HG03442 (cell line): ENCODE measurements around the gene NEK7.
"Not testable (repeated sequence)": the region's sequence is repeated elsewhere in the genome, so short reads cannot be mapped to it uniquely, and the experiment has no call there.

Experiments
- ATAC-seq: cut with Tn5 transposase; IDR thresholded peaks from one replicate; pipeline ENCODE4 v1.9.1; 2021; ENCODE audit warnings: mild to moderate bottlenecking, moderate library complexity; ENCODE audit not compliant: unreplicated experiment

Gene NEK7

DNA sequence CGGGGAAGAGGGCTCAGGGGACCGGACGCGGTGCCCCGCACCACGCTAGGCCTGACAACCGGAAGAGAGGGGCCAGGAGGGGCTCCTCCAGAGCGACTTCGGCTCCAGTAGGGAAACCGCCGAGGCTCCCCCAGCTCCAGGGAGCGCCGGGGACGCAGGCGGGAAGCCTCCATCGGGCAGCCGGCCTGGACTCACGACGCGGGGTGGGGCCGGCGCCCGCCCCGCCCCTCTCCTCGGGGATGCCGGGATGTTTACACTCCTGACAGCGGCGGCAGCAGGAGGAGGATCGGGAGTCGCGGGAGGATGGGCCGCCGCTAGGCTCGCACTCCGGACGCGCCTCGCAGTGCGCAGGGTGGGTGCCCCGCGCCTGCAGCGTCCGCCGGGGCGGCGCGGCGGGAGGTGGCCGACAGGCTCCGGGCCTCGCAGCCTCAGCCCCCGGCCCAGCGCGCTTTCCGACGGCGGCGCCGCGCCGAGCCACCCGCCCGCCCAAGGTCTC, at the start of gene NEK7:
NEK7 (plus strand) TSS at position 254 of the 496 bp plus-strand sequence. CDS start 75,583 bp downstream, outside the sequence.
- ATAC-seq, result peak; percentile 43

DNA sequence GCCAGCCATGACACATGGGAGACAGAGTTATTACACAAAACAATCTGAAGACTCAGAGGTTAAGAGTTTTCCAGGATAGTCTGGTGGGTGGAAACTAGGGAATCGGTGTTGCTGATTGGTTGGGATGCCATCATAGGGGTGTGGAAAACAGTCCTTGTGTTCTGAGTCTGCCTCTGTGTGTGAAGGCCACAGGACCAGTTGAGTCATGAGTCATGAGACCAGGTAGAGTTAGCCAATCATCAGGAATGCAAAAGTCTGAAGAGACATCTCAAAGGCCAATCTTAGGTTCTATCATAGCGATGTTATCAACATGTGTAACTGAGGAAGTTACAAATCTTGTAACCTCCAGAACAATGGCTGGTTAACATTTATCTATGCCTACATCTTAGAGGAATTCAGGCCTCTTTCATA, 49.7 kb upstream of the NEK7 start:
- no peak for ATAC-seq

DNA sequence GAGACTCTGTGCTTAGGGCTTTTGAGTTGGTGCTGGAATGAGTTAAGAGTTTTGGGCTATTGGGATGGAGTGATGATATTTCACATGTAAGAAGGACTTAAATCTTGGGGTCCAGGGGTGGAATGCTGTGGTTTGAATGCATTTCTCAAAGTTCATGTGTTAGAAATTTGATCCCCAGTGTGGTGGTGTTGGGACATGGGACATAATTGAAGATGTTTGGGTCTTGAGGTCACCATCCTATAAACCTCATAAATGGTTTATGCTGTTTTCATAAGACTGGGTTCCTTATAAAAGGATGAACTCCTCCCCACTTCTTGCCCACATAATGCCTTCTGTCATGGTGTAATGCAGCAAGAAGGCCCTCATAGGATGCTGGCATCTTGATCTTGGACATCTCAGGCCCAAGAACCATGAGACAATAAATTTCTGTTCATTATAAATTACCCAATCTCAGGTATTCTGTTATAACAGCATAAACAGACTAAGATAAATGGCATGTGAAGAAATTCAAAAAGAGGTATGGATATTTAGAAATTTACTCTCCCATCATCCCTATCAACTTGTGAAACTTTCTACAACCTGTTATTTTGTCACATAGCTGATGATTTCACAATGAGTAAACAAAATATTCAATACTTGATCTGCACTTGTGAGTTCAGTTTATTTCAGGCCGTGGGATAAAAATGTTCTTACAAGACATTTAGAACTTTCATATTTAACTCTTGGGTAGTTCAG, 48.0 kb upstream of the NEK7 start:
- no peak for ATAC-seq

DNA sequence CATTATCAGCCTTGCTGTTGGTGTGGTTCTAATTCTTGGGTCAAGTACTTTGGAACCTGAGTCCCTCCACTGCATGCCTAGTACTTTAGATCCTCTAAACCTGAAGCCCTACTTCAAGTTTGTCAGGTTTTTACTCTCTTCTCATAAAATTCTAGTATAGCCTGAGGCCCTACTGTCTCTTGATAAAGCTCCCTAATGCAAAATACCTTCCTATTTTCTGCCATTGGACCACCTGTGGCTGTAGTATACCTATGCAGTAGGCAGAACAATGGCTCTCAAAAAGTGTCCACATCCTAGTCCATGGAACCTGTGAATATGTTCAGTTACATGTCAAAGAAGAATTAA, 47.5 kb upstream of the NEK7 start:
- ATAC-seq, result no peak

DNA sequence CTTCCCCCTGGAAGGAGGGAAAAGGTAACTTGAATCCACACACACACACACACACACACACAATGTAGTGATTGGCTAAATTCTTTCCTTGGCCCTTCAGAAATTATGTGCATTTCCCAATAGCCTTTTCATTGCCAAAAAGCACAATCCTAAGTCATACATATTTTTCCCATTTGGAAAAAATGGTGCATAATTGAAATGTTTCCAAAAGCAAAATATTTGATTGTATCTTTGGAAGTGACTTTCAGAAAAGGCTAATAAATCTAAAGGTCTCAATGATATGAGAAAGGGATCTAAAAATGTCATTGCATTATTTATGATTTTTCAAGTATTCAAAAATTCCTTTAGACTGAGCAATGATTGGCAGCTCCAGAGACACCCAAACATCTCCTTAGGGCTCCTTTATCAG, 43.5 kb upstream of the NEK7 start:
- ATAC-seq, result no peak

DNA sequence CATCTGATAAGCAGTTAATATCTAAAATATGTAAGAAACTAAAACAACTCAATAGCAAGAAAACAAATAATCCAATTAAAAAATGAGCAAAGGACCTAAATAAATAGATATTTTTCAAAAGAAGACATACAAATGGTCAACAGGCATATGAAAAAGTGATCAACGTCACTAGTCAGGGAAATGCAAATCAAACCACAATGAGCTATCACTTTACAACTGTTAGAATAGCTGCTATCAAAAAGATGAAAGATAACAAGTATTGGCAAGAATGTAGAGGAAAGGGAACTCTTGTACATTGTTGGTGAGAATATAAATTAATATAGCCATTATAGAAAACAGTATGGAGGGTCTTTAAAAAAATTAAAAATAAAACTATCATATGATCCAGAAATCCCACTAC, 40.7 kb upstream of the NEK7 start:
- no peak for ATAC-seq

DNA sequence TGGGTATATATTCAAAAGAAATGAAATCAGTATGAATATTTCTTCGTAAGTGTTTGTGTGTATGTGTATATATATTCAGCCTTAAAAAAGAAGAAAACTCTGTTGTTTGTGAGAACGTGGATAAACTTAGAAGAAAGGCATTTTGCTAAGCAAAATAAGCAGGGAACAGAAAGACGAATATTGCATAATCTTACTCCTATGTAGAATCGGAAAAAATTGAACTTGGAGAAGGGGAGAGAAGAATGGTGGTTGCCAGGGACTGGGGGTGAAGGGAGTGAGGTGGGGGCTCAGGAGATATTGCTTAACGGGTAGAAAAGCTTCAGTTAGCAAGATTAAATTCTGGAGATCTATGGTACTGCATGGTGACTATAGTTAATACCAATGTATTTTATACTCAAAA, 40.3 kb upstream of the NEK7 start:
- no peak for ATAC-seq

DNA sequence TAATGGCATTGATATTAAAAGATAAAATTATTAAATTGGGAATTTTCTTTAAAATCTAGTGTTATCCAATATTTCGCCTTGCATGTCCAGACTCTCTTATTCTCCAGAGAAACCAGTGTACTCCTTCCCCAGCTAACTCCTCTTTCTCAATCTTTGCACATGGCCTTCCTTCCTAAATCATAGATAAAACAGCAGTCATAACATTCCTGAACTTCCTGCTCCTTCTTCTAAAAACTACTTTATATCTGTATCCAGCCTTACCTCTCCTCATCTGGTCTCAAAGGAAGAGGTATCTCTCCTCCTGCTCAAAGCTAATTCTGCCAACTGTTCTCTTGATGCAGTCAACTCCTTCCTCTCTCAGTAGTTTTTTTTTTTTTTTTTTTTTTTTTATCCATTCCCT, 39.5 kb upstream of the NEK7 start:
- ATAC-seq, result no peak

DNA sequence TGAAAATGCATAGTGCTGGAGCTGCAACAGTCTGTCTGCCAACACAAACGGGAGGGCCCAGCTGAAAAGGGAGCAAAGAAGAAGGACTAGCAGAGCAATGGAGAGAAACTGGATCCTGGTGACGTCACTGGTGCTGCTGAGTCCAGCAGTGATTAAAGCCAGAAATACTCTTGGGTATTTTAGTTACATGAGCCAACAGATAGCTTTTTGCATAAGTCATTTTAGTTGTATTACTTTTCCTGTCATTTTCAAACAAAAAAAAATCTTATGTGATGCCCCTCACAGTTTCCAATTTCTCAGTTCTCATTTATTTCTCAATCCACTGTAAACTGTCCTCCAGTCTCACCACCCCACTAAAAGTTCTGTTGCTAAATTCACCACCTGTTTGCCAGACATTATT, 38.7 kb upstream of the NEK7 start:
- ATAC-seq, result no peak

DNA sequence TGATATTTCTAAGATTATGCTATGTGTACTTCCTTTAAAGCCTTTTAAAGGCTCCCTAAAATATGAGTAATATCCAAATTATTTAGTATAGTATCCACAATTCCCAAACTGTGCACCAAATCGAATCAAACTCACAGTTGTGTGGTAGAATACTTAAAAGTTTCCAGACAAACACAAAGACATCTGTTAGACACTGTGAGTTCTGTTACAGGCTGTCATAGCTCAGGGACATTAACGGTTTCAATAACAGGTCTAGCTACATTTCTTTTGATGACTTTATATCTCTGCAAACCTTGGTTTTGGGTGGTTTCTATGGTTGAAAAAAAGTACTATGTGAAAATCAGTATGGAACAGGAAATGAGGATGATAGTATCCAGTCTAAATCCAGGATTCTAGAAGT, 36.9 kb upstream of the NEK7 start:
- ATAC-seq, result no peak

DNA sequence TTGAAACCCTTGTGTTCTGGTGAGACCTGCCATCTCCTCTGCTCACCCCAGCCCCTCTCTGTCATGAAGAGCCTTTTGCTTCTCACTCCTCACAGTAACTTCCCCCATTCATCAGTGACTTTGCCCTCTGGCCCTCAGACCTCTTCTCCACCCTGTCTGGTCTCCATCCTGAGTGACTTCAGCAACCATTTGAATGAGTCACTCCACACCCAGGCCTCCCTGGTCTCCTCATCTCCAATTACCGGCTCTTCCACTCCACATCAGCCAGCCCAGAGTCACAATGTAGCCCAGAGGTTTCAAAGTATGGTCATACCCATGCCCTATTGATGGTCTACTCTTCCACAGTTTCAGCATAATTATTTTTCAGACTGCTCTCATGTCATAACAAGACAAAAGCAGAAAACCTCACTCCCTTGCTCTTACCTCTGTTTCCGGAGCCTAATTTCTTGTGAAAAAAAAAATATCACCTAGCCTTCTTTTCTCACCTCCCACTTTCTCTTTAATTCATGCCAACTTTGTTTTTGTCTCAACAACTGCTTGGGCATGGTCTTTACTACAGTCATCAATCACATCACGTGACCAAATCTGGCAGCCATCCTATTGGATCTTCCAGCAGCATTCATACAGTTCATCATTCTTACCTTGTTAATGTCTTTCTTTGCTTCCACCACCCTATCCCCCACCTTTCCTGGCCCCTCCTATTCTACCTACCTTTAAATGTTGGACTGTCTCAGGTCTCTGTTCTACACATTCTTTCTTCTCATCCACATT, 35.6 kb upstream of the NEK7 start:
- ATAC-seq, result no peak

DNA sequence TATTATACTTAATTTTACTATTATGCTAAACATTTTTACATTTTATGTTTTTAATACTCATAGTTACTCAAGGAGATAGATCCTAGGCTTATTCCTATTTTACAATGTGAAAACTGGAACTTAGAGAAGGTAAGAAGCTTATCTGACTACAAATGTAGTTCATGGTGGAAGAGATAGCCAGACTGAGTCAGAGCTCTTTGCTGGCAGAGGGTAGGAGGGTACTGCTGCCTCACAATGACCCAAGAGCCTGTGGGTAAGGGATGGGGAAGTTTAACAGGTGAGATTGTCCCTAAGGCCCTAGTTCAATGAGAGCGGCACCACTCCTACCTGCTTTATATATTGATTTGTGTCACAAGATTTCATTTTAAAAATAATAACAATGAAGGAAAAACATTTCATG, 34.1 kb upstream of the NEK7 start:
- ATAC-seq, result no peak

DNA sequence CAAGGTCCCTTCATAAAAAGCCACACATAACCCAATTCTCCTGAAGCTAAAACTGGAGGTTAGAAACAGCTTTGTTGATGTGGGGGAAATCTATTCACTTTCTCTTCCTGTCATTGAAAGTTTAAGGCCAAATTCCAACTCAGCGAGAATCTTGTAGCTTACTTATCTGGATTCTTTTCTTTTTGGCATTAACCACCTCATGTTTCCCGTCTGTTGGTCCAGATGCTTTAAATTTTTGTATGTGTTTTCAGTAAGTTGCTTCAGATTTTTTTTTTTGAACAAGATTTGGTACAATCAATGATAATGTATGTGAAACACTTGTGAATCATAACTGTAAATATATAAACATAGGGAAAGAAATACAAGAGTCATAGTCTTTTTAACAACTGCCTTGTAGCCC, 33.7 kb upstream of the NEK7 start:
- ATAC-seq, result no peak

DNA sequence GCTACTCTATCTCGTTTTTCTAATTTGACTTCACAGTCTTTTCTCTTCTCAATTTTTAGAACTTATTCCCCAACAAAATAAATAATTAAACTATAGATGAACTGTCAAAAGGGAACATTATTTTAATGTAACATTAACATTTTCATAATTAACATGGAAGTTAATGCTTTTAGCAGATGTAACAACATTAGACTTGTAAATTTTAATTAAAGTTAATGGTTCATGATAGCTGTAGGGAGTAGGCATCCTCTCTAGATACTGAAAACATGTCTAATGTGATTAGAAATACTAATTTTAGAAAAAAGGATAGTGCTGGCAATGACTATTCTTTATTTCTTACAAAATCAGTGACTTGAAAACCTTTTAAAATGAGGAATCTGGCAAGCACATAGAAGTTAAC, 32.1 kb upstream of the NEK7 start:
- ATAC-seq, result no peak

DNA sequence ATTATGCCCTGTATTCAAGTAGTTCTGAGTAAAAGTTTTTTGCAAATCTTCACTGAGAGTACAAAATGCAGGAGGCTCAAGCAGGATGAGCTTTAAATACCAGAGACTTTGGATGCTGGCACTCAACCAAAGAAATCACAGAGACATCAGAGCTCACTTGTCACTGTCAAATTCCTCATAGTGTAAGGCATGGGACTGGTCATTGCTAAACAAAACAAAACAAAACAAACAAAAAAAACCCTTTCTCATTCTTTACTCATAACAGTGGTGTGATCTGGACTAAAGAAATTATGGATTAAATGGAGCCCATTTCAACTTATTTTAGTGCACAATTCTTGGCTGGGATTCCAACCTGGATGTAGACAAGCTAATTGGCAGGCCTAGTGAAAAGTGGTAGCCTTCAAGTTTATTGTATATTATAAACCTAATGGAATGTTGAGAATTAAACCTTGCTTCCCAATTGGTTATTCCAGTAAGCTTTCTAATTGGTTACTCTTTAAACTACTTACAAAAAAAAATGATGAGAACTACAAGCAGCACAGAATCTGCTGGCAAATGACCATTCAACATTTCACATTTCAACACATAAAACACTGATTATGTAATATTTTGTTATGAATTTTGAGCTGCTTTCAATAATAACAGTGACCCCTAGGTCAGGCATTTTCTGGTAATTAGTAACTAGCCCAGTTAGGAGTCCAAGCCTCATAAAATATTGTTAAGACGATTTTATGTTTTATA, 30.6 kb upstream of the NEK7 start:
- no peak for ATAC-seq

DNA sequence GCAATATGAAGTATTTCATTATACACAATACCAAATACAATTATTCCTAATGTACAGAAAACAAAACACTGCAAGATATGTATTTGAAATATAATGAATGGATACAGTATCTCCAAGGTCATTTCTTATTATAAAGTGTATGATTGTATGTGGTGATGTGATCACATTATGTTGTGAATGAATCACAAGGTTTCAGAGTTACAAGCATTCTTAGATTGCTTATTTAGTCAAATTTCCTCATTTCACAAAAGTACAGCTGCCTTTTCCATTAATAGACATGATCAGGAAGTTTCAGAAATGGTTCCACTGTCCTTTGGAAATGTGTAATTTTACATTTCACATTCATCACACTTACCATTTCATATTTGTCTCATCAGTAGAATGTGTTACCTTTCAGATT, 28.3 kb upstream of the NEK7 start:
- no peak for ATAC-seq

DNA sequence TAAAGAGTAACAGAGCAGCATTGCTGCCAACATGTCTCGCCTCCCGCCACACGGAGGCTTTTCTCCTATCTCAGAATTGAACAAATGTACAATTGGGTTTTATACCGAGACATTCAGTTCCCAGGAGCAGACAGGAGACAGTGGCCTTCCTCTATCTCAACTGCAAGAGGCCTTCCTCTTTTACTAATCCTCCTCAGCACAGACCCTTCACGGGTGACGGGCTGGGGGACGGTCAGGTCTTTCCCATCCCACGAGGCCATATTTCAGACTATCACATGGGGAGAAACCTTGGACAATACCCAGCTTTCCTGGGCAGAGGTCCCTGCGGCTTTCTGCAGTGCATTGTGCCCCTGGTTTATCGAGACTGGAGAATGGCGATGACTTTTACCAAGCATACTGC, 26.7 kb upstream of the NEK7 start:
- not testable (repeated sequence) for ATAC-seq

DNA sequence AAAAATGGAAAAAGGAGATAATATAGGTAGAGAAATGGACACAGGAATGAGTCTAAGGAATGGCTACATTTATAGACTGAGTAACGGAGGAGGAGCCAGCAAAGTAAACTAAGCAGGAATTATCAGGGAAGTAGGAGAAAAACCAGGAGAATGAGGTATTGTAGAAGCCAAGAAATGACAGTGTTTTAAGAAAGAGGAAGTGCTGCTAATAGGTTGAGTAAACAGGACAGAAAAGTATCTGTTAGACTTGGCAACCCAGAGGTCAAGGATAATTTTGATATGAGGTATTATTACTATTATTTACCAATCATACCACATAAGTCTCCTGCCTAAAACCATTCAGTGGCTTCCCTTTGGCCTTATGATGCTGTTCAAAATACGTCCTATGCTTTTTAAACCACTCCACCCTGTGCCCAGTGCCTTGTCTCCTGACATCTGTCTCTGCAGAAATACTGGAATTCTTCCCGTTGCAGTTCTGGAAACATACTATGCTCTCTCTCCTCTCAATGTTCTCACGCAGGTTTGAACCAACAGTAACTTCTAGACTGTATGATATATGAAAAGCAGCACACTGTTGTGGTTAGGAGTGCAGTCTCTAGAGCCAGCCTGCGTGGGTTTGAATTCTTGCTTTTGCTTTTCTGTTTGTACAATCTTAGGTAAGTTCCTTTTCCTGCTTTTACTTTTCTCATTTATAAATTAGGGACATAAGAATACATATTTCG, 24.6 kb upstream of the NEK7 start:
- ATAC-seq, result peak; percentile 95

DNA sequence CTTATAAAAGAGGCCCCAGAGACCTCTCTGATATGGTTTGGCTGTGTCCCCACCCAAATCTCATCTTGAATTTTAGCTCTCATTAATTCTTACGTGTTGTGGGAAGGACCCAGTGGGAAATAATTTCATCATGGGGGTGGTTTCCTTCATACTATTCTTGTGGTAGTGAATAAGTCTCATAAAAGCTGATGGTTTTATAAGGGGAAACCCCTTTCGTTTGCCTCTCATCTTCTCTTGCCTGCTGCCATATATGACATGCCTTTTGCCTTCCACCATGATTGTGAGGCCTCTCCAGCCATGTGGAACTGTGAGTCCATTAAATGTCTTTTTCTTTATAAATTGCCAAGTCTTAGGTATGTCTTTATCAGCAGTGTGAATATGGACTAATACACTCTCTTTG, 22.5 kb upstream of the NEK7 start:
- ATAC-seq, result no peak

DNA sequence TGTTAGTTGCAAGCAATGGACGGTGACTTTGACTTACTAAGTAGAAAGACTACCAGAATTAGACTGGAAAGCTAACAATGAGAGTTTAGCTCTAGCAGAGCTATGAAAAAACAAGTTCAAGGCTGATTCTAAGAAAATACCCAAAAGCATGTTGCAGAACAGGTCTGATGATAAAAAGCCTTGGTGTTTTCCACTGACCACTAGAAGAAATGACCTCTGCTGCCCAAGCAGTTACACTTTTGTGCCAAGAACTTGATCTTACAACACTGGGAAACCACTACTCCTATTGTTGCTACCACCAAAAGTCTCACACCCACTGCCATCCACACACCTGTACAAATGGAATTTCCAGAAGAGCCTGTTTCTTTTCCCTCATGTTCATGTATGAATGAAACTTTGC, 21.4 kb upstream of the NEK7 start:
- ATAC-seq, result no peak
